Fibroblast of pulmonary artery (primary cell): ENCODE results near the gene GALNTL6.
A peak's percentile ranks its signal among the peaks of the same experiment; 100 is the strongest.

ENCODE experiments used
- DNase-seq: peaks from one replicate; pipeline ENCODE4 v3.0.0-alpha.2; 2010; ENCODE audit warnings: low read depth
- H3K4me3 ChIP-seq: replicated peaks from 2 replicates; pipeline ENCODE4 v1.5.1; 2011; ENCODE audit warnings: low read depth, mild to moderate bottlenecking, control low read depth, low read length, moderate library complexity
- TF ChIP-seq, protein P1 (sequence below): IDR thresholded peaks from 2 replicates; pipeline ENCODE4 v1.5.1; 2011; ENCODE audit warnings: mild to moderate bottlenecking, control low read depth, low read length, inconsistent platforms; ENCODE audit errors: missing control alignments

GALNTL6 gene

GRCh38 chr4:171812665-171813525 lies at the start of gene GALNTL6:
Gene GALNTL6 (plus strand): TSS chr4:171813404.
- no peak for DNase-seq
- TF ChIP-seq, protein P1, sequence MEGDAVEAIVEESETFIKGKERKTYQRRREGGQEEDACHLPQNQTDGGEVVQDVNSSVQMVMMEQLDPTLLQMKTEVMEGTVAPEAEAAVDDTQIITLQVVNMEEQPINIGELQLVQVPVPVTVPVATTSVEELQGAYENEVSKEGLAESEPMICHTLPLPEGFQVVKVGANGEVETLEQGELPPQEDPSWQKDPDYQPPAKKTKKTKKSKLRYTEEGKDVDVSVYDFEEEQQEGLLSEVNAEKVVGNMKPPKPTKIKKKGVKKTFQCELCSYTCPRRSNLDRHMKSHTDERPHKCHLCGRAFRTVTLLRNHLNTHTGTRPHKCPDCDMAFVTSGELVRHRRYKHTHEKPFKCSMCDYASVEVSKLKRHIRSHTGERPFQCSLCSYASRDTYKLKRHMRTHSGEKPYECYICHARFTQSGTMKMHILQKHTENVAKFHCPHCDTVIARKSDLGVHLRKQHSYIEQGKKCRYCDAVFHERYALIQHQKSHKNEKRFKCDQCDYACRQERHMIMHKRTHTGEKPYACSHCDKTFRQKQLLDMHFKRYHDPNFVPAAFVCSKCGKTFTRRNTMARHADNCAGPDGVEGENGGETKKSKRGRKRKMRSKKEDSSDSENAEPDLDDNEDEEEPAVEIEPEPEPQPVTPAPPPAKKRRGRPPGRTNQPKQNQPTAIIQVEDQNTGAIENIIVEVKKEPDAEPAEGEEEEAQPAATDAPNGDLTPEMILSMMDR: no peak
- peak within 1 kb of the TSS; percentile 29 for H3K4me3 ChIP-seq

DNA sequence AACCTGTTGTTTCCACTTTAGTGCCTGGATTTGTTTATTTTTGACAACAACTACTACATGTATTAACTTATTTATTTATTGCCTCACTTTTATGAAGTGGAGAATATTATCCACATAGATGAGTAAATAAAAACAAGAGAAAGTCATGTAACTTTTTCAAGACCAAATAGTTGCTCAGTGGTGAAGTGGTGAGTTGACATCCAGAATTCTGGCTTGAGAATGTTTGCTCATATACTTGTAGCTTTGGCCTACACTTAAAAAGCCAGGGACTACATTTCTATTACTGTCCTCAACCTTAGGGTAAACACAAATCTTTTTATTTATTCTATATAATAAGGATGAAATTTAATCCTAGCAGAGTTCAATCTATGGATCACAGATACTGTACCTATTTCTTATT lies 47.7 kb upstream of the GALNTL6 start:
- TF ChIP-seq, protein P1: no peak
- no peak for DNase-seq
- H3K4me3 ChIP-seq: no peak overlapping the region

- TF ChIP-seq, protein P1: no peak
- no peak overlapping the region for H3K4me3 ChIP-seq
- no peak for DNase-seq
Observed at GRCh38 chr4:171774642-171775190, 38.5 kb upstream of the GALNTL6 start.

GRCh38 chr4:171779301-171779700 lies 33.9 kb upstream of the GALNTL6 start:
- no peak overlapping the region for H3K4me3 ChIP-seq
- TF ChIP-seq, protein P1: no peak
- no peak for DNase-seq

DNA sequence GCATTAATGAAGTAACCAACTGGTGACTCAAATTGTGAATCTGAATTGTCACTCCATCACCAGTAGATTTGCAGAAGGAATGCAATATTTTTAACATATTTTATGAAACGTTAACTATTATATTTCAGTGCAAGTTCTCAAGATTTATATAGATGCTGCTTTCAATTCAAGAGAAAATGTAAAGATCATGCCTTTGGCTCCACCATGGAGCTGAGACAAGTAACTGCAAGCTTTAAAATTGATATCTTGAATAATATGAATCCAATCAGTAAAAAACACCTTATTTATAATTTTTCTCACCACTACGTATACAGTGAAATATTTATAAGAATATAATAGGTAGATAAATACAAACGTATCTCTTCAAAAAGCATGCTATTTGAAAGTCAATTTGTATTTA lies 27.8 kb upstream of the GALNTL6 start:
- H3K4me3 ChIP-seq: no peak overlapping the region
- DNase-seq: no peak
- TF ChIP-seq, protein P1: no peak

GRCh38 chr4:171793723-171794122 lies 19.5 kb upstream of the GALNTL6 start:
- no peak for DNase-seq
- TF ChIP-seq, protein P1: no peak
- no peak overlapping the region for H3K4me3 ChIP-seq
